Coronary artery (tissue), 2 donors: ENCODE results near the gene LDB1.

Source experiments
- DNase-seq: peaks from one replicate; pipeline ENCODE4 v3.0.0-alpha.2; 2017; ENCODE audit warnings: low spot score
- H3K27ac ChIP-seq, 2 donors: fragments of 200-600 bp; sonication (generic); one replicate each; pipeline ENCODE4 v1.5.1; 2016 to 2019
- H3K4me3 ChIP-seq: fragments of 200-600 bp; sonication (generic); 2 replicates; pipeline ENCODE4 v1.5.1; 2016; ENCODE audit warnings: mild to moderate bottlenecking, moderate library complexity
- CTCF ChIP-seq: fragments of 200-600 bp; sonication (generic); IDR thresholded peaks from one replicate; pipeline ENCODE4 v1.5.1; 2019; ENCODE audit warnings: antibody characterized with exemption

LDB1 gene

GRCh38 chr10:102154466-102155116 is 34.4 kb upstream of the LDB1 start:
- DNase-seq: no peak
- TF ChIP-seq CTCF: no peak
- H3K27ac ChIP-seq: no peak overlapping the region
- no peak overlapping the region for H3K4me3 ChIP-seq

GRCh38 chr10:102153093-102153620 is 33.0 kb upstream of the LDB1 start:
- no peak for DNase-seq
- Histone ChIP-seq H3K27ac (peak overlapping the region in 1 of 2 donors; percentile 72), H3K4me3 (peak overlapping the region; percentile 96)
- no peak for TF ChIP-seq CTCF

GRCh38 chr10:102152545-102152890 is 32.4 kb upstream of the LDB1 start:
- DNase-seq: no peak
- TF ChIP-seq CTCF: no peak
- peak overlapping the region; percentile 96 for H3K4me3 ChIP-seq
- H3K27ac ChIP-seq: peak overlapping the region; percentile 72 to 92

GRCh38 chr10:102151774-102152544 is 31.8 kb upstream of the LDB1 start, which contains the start of gene NOLC1:
Gene NOLC1 (plus strand): TSS chr10:102152389. CDS start chr10:102152411, 22 bp downstream.
- no peak for TF ChIP-seq CTCF
- H3K4me3 ChIP-seq: peak within 1 kb of the TSS; percentile 96

GRCh38 chr10:102150970-102151773 is 31.0 kb upstream of the LDB1 start:
- Histone ChIP-seq H3K4me3 (peak overlapping the region; percentile 96), H3K27ac (peak overlapping the region; percentile 72 to 92)
- DNase-seq: no peak
- no peak for TF ChIP-seq CTCF

More at GRCh38 chr10:102151774-102152544, 31.8 kb upstream of the LDB1 start, which contains the start of gene NOLC1:
- peak within 1 kb of the TSS; percentile 72 to 92 for H3K27ac ChIP-seq
- peak; percentile 99 for DNase-seq

GRCh38 chr10:102148275-102148674 is 28.1 kb upstream of the LDB1 start:
- no peak for DNase-seq
- H3K4me3 ChIP-seq: no peak overlapping the region
- H3K27ac ChIP-seq: no peak overlapping the region
- no peak for TF ChIP-seq CTCF
